KMS-11 (cell line): ENCODE measurements around the gene TMCC3.
"Not testable (repeated sequence)": the region's sequence is repeated elsewhere in the genome, so short reads cannot be mapped to it uniquely, and the experiment has no call there.

Experiments
- H2AFZ ChIP-seq: fragments of 200-600 bp; sonication (generic); 2 replicates; pipeline ENCODE4 v1.6.1; 2016; ENCODE audit warnings: antibody characterized with exemption, mixed run types, low read depth
- H3K27ac ChIP-seq: fragments of 200-600 bp; sonication (generic); 2 replicates; pipeline ENCODE4 v1.6.1; 2016; ENCODE audit warnings: mild to moderate bottlenecking, mixed run types
- H3K27me3 ChIP-seq: fragments of 200-600 bp; sonication (generic); 2 replicates; pipeline ENCODE4 v1.6.1; 2017; ENCODE audit warnings: mild to moderate bottlenecking, low read depth, mixed run types, moderate library complexity; ENCODE audit not compliant: insufficient read depth
- H3K36me3 ChIP-seq: fragments of 200-600 bp; sonication (generic); 2 replicates; pipeline ENCODE4 v1.6.1; 2017; ENCODE audit warnings: mild to moderate bottlenecking, mixed run types; ENCODE audit not compliant: insufficient read depth
- H3K4me1 ChIP-seq: fragments of 200-600 bp; sonication (generic); 2 replicates; pipeline ENCODE4 v1.6.1; 2016; ENCODE audit warnings: mild to moderate bottlenecking, low read depth, mixed run types; ENCODE audit not compliant: poor library complexity, severe bottlenecking
- H3K4me2 ChIP-seq: fragments of 200-600 bp; sonication (generic); 2 replicates; pipeline ENCODE4 v1.7.0; 2016; ENCODE audit warnings: mild to moderate bottlenecking, mixed run types
- H3K4me3 ChIP-seq: fragments of 200-600 bp; sonication (generic); IDR thresholded peaks from 2 replicates; pipeline ENCODE4 v1.6.1; 2017; ENCODE audit warnings: low read depth, low read length, mixed read lengths; ENCODE audit not compliant: insufficient read depth
- H3K79me2 ChIP-seq: fragments of 200-600 bp; sonication (generic); 2 replicates; pipeline ENCODE4 v1.6.1; 2016; ENCODE audit warnings: low read depth, mixed run types; ENCODE audit not compliant: insufficient read depth
- H3K9ac ChIP-seq: fragments of 200-600 bp; sonication (generic); 2 replicates; pipeline ENCODE4 v1.6.1; 2016; ENCODE audit warnings: mild to moderate bottlenecking, mixed run types
- H4K20me1 ChIP-seq: fragments of 200-600 bp; sonication (generic); 2 replicates; pipeline ENCODE4 v1.6.1; 2016; ENCODE audit warnings: mild to moderate bottlenecking, mixed run types; ENCODE audit not compliant: insufficient read depth
- TF ChIP-seq, protein P1 (sequence below): fragments of 200-600 bp; sonication (generic); conservative IDR thresholded peaks from 2 replicates; pipeline ENCODE4 v1.6.1; 2017; ENCODE audit warnings: low read depth, mild to moderate bottlenecking, antibody characterized with exemption, low read length, moderate library complexity, mixed read lengths

Gene TMCC3

DNA sequence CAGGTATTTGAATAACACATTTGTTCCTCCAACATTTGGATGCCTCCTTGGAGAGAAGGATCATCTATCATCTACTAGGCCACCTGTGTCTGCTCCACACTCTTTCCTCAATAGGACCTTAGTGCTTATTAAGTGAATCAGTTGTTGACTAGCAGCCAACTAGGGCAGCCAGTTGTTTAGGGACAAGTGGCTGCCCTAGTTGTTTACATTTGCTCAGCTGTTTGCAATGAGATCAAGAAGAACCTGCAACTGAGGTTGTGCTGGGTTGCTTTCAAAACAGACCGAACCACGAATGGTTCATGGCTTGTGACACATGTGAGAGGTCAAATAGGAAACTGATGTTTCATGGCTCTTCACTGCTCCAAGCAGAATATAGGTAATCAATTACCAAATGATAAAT is 53.8 kb downstream of the TMCC3 start:
- H3K4me3 ChIP-seq, result no peak overlapping the region
- H2AFZ ChIP-seq, result no peak overlapping the region
- H3K9ac ChIP-seq, result no peak overlapping the region
- H3K27ac ChIP-seq, result no peak overlapping the region
- no peaks in the 10 kb centered on the region for H3K4me1 ChIP-seq
- H3K4me2 ChIP-seq, result no peak overlapping the region
- H3K79me2 ChIP-seq, result no peaks in the 10 kb centered on the region
- H3K36me3 ChIP-seq, result no peaks in the 10 kb centered on the region
- no peaks in the 10 kb centered on the region for H3K27me3 ChIP-seq
- TF ChIP-seq, protein P1, sequence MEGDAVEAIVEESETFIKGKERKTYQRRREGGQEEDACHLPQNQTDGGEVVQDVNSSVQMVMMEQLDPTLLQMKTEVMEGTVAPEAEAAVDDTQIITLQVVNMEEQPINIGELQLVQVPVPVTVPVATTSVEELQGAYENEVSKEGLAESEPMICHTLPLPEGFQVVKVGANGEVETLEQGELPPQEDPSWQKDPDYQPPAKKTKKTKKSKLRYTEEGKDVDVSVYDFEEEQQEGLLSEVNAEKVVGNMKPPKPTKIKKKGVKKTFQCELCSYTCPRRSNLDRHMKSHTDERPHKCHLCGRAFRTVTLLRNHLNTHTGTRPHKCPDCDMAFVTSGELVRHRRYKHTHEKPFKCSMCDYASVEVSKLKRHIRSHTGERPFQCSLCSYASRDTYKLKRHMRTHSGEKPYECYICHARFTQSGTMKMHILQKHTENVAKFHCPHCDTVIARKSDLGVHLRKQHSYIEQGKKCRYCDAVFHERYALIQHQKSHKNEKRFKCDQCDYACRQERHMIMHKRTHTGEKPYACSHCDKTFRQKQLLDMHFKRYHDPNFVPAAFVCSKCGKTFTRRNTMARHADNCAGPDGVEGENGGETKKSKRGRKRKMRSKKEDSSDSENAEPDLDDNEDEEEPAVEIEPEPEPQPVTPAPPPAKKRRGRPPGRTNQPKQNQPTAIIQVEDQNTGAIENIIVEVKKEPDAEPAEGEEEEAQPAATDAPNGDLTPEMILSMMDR, result no peak
- H4K20me1 ChIP-seq, result no peaks in the 10 kb centered on the region

DNA sequence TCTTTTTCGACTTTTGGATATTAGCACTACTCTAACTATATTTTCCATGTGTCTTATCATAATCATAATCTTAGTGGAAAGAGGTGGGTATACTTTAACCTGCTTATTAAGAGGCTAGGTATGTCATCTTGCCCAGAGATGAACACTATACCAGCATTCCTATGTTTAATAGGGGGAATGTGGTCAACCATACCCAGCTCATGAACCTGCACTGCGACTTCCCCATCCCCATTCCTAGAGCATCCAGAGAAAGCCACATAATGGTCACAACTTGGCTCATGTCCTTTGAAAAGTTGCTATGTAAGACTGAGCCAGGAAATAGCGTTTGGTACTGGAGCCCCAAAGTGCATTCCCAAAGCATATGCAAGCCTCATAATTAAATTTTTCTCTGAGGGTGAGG is 55.2 kb downstream of the TMCC3 start:
- Histone ChIP-seq H3K36me3 (no peaks in the 10 kb centered on the region), H3K4me1 (no peaks in the 10 kb centered on the region), H3K79me2 (no peaks in the 10 kb centered on the region), H3K27me3 (no peaks in the 10 kb centered on the region), H3K27ac (no peak overlapping the region), H2AFZ (no peak overlapping the region), H4K20me1 (no peaks in the 10 kb centered on the region), H3K9ac (no peak overlapping the region), H3K4me3 (no peak overlapping the region), H3K4me2 (no peak overlapping the region)
- TF ChIP-seq, protein P1, result no peak

DNA sequence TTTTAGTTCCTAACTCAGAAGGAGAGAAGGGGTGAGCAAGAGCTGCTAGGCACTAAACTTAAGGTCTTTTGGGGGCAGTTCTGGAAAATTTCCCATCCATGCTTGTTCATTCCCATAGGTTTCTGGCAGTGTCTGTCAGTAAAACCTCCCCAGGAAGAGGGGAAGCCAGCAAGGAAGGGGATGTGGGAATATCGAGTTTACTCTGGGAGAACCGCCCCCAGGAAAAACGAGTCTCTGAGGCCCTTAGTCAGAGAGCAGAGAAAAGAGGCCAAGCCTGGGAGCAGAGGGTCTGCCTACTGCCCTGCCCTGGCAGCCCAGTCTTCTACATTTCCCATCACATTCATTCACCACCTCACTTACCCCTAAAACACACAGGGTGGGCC is 55.9 kb downstream of the TMCC3 start:
- Histone ChIP-seq H3K27ac (no peak overlapping the region), H3K4me3 (no peak overlapping the region), H3K27me3 (no peaks in the 10 kb centered on the region), H3K36me3 (no peaks in the 10 kb centered on the region), H3K79me2 (no peaks in the 10 kb centered on the region), H2AFZ (no peak overlapping the region), H3K4me2 (no peak overlapping the region), H3K4me1 (no peaks in the 10 kb centered on the region), H3K9ac (no peak overlapping the region), H4K20me1 (no peaks in the 10 kb centered on the region)
- TF ChIP-seq, protein P1, result no peak

DNA sequence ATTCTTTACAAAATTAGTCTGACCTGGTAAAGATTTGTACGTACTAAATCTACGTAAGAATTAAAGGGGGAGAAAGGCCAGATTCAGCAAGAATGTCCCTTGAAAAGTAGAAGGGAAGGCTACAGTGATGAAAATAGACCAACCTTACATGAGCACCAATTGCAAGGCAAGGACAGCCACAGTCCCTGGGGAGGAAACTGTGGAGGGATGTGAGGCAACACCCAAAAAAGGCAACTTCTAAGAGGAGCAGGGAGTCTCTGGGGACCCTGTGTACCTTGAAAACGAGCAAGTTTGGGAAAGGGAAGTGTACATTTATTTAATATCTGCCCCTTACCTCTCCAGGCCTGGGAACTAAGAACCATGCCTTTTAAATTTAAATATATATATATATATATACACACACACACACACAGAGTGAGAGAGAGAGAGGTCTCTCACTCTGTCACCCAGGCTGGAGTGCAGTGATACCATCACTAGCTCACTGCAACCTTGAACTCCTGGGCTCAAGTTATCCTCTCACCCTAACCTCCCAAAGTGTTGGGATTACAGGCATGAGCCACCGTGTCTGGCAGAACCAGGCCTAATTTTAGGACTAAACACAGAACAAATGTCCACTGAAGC is 56.4 kb downstream of the TMCC3 start:
- Histone ChIP-seq H3K79me2 (no peaks in the 10 kb centered on the region), H3K4me3 (no peak overlapping the region), H3K27ac (no peak overlapping the region), H3K4me2 (no peak overlapping the region), H3K4me1 (no peaks in the 10 kb centered on the region), H2AFZ (no peak overlapping the region), H3K36me3 (no peaks in the 10 kb centered on the region), H4K20me1 (no peaks in the 10 kb centered on the region), H3K27me3 (no peaks in the 10 kb centered on the region), H3K9ac (no peak overlapping the region)
- TF ChIP-seq, protein P1, result no peak

DNA sequence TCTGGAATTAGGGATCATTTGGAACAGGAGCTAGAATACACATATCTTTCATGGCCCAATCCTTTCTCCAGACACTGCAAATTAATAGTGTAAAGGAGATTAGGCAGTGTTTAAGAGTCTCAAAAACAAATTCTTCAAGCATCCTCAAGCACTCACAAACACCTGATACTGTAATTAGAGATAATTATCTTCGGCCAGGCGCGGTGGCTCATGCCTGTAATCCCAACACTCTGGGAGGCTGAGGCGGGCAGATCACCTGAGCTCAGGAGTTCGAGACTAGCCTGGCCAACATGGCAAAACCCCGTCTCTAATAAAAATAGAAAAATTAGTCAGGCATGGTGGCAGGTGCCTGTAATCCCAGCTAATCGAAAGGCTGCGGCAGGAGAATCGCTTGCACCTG is 57.6 kb downstream of the TMCC3 start:
- not testable (repeated sequence) for H3K4me3 ChIP-seq, H3K27ac ChIP-seq, H3K36me3 ChIP-seq, H3K27me3 ChIP-seq, H3K4me2 ChIP-seq, H2AFZ ChIP-seq, H3K4me1 ChIP-seq, H4K20me1 ChIP-seq, H3K79me2 ChIP-seq, H3K9ac ChIP-seq
